ENCODE data around the gene TRIM69. TPM values are rescaled to one million over a fixed set of nuclear protein-coding genes. Genes with fewer than 3 reads are reported as not detected.
"Not testable (repeated sequence)": the region's sequence is repeated elsewhere in the genome, so short reads cannot be mapped to it uniquely, and the experiment has no call there.

Gene TRIM69
- total RNA-seq, 1 experiment from 2014 or later = 10.8 TPM

- no peak for TF ChIP-seq CTCF (conservative IDR thresholded peaks at IDR 0.05; ENCODE audit: low read depth, low read length)
- TF ChIP-seq EZH2phosphoT487 (IDR thresholded peaks at IDR 0.05; ENCODE audit: borderline replicate concordance, low read length) = no peak
- no peak for TF ChIP-seq EZH2 (IDR thresholded peaks at IDR 0.05; ENCODE audit: low read length, unreplicated experiment)
- Histone ChIP-seq H3F3A (ENCODE audit: low read length, unreplicated experiment) (no peaks in the 10 kb centered on the region), H3K27ac (ENCODE audit: low read length) (no peak overlapping the region), H3K4me3 (ENCODE audit: low read length) (no peak overlapping the region), H3K4me1 (ENCODE audit: insufficient read depth, low read length) (peaks cover 6% of the 10 kb centered on the region; the same call in 1 of the 2 replicates), H3K4me2 (ENCODE audit: low read length) (no peak overlapping the region), H3K79me2 (ENCODE audit: low read length) (no peaks in the 10 kb centered on the region), H3K27me3 (ENCODE audit: low read length) (no peaks in the 10 kb centered on the region; the same call in 1 of the 2 replicates), H3K36me3 (ENCODE audit: low read depth, low read length) (no peaks in the 10 kb centered on the region), H3K9ac (ENCODE audit: low read length) (no peak overlapping the region), H3K9me3 (ENCODE audit: low read length) (no peaks in the 10 kb centered on the region), H4K20me1 (ENCODE audit: low read length) (no peaks in the 10 kb centered on the region), H2AFZ (ENCODE audit: low read length) (no peak overlapping the region), H3K9me2 (replicated peaks; ENCODE audit: low read length) (no peaks in the 10 kb centered on the region)
- ChIA-PET CTCF (interaction anchor here (0.7 kb wide), 1 partner anchor 44 kb away, joined by 3 read pairs; no protein-coding TSS in a partner anchor), POLR2A (ENCODE audit: unreplicated experiment) (no interaction called here)
- ATAC-seq = no peak
- no TSS peak for BruUV-seq (replicated peaks)
- intact Hi-C loops (cut with micrococcal nuclease) = no loop called here
- no peak for DNase-seq
These were observed 44.9 kb downstream of the TRIM69 start for GRCh38 chr15:44781128-44781810.

- H3K9me3 ChIP-seq (ENCODE audit: low read length) = no peaks in the 10 kb centered on the region
- H3F3A ChIP-seq (ENCODE audit: low read length, unreplicated experiment) = no peaks in the 10 kb centered on the region
- H3K27me3 ChIP-seq (ENCODE audit: low read length) = peaks cover 6% of the 10 kb centered on the region; the same call in 1 of the 2 replicates
- ChIA-PET CTCF (no interaction called here), POLR2A (ENCODE audit: unreplicated experiment) (no interaction called here)
- H4K20me1 ChIP-seq (ENCODE audit: low read length) = no peaks in the 10 kb centered on the region
- H3K4me3 ChIP-seq (ENCODE audit: low read length) = no peak overlapping the region
- H3K9ac ChIP-seq (ENCODE audit: low read length) = no peak overlapping the region
- intact Hi-C loops (cut with micrococcal nuclease) = no loop called here
- ATAC-seq (no peak), DNase-seq (no peak)
- H3K9me2 ChIP-seq (replicated peaks; ENCODE audit: low read length) = no peaks in the 10 kb centered on the region
- H3K36me3 ChIP-seq (ENCODE audit: low read depth, low read length) = no peaks in the 10 kb centered on the region
- TF ChIP-seq CTCF (conservative IDR thresholded peaks at IDR 0.05; ENCODE audit: low read depth, low read length) (no peak), EZH2 (IDR thresholded peaks at IDR 0.05; ENCODE audit: low read length, unreplicated experiment) (no peak), EZH2phosphoT487 (IDR thresholded peaks at IDR 0.05; ENCODE audit: borderline replicate concordance, low read length) (no peak)
- BruUV-seq (replicated peaks) = no TSS peak
- H3K79me2 ChIP-seq (ENCODE audit: low read length) = no peaks in the 10 kb centered on the region
- no peak overlapping the region for H3K4me2 ChIP-seq (ENCODE audit: low read length)
- H3K27ac ChIP-seq (ENCODE audit: low read length) = no peak overlapping the region
- no peak overlapping the region for H2AFZ ChIP-seq (ENCODE audit: low read length)
- H3K4me1 ChIP-seq (ENCODE audit: insufficient read depth, low read length) = peaks cover 6% of the 10 kb centered on the region; the same call in 1 of the 2 replicates
These were observed 46.2 kb downstream of the TRIM69 start for GRCh38 chr15:44782516-44782915.

GRCh38 chr15:44784918-44785274 lies 48.6 kb downstream of the TRIM69 start:
- H3K9me2 ChIP-seq (replicated peaks; ENCODE audit: low read length); BruUV-seq (replicated peaks); intact Hi-C loops (cut with micrococcal nuclease); DNase-seq; H3K9me3 ChIP-seq (ENCODE audit: low read length); ATAC-seq; H3K4me3 ChIP-seq (ENCODE audit: low read length); H3K79me2 ChIP-seq (ENCODE audit: low read length); H3K9ac ChIP-seq (ENCODE audit: low read length); H4K20me1 ChIP-seq (ENCODE audit: low read length); H3K27ac ChIP-seq (ENCODE audit: low read length); H3K36me3 ChIP-seq (ENCODE audit: low read depth, low read length); H3K4me2 ChIP-seq (ENCODE audit: low read length); H3F3A ChIP-seq (ENCODE audit: low read length, unreplicated experiment); POLR2A ChIA-PET (ENCODE audit: unreplicated experiment); CTCF ChIA-PET; H3K4me1 ChIP-seq (ENCODE audit: insufficient read depth, low read length); H2AFZ ChIP-seq (ENCODE audit: low read length): not testable (repeated sequence)
- H3K27me3 ChIP-seq (ENCODE audit: low read length) = peaks cover 15% of the 10 kb centered on the region; the same call in 1 of the 2 replicates
